ENCODE measurements around the gene HSPA6.
"Not testable (repeated sequence)": the region's sequence is repeated elsewhere in the genome, so short reads cannot be mapped to it uniquely, and the experiment has no call there.

DNA sequence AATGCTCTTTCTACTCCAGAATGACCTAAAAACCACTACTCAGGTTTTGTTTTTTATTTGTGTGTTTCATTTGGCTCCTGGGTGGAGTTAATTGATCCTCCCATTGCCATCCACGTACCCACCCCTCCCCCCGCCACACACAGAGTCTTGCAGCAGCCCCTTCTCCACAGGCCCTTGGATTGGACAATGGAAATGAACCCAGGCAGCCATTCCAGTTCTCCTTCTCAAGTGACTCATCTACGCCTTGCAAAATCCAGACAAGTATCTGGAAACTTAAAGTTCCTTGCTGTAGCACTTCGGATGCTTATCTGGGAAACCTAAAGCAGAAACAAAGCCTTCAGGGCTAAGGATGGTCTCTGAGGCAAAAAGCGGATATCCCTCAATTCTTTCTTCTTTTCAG, 26.6 kb downstream of the HSPA6 start:
- not testable (repeated sequence) for TF ChIP-seq EZH2 (IDR thresholded peaks at IDR 0.05; ENCODE audit: borderline replicate concordance, low read depth, low read length, severe bottlenecking)
- TF ChIP-seq, protein P1, sequence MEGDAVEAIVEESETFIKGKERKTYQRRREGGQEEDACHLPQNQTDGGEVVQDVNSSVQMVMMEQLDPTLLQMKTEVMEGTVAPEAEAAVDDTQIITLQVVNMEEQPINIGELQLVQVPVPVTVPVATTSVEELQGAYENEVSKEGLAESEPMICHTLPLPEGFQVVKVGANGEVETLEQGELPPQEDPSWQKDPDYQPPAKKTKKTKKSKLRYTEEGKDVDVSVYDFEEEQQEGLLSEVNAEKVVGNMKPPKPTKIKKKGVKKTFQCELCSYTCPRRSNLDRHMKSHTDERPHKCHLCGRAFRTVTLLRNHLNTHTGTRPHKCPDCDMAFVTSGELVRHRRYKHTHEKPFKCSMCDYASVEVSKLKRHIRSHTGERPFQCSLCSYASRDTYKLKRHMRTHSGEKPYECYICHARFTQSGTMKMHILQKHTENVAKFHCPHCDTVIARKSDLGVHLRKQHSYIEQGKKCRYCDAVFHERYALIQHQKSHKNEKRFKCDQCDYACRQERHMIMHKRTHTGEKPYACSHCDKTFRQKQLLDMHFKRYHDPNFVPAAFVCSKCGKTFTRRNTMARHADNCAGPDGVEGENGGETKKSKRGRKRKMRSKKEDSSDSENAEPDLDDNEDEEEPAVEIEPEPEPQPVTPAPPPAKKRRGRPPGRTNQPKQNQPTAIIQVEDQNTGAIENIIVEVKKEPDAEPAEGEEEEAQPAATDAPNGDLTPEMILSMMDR (IDR thresholded peaks at IDR 0.05; ENCODE audit: borderline replicate concordance, extremely low read depth, low read length, poor library complexity, severe bottlenecking), result not testable (repeated sequence)

Data from DND-41 (cell line).